CD4-positive, alpha-beta memory T cell (primary cell): ENCODE data around the gene MOV10. TPM values are rescaled to one million over a fixed set of nuclear protein-coding genes. Genes with fewer than 3 reads are reported as not detected.
A peak's percentile ranks its signal among the peaks of the same experiment; 100 is the strongest.

Experiments
- CTCF ChIA-PET: fragments of 350-600 bp; sonication (Branson Sonifier 250); formaldehyde crosslinking; loops from one replicate; lab custom pipeline; 2021; ENCODE audit warnings: inconsistent platforms; ENCODE audit not compliant: partially characterized antibody; lab: Charles Lee
- POLR2A ChIA-PET: fragments of 350-600 bp; sonication (Branson Sonifier 250); formaldehyde crosslinking; loops from one replicate; lab custom pipeline; 2021; ENCODE audit not compliant: partially characterized antibody; lab: Charles Lee
- DNase-seq, 5 donors: peaks; one replicate each; pipeline versions ENCODE4 v3.0.0 to v3.0.0-alpha.2; 2020 to 2022; ENCODE audit warnings: mixed read lengths in 1 of 5
- H3K27ac ChIP-seq: one replicate; pipeline ENCODE4 v1.7.0; 2013; ENCODE audit warnings: low read depth, low read length
- H3K27me3 ChIP-seq: 2 replicates; pipeline ENCODE4 v1.7.0; 2013; ENCODE audit warnings: mild to moderate bottlenecking, low read length, moderate library complexity; ENCODE audit not compliant: insufficient read depth
- H3K36me3 ChIP-seq: 2 replicates; pipeline ENCODE4 v1.7.0; 2013; ENCODE audit warnings: mild to moderate bottlenecking, low read length, moderate library complexity; ENCODE audit not compliant: insufficient read depth
- H3K4me1 ChIP-seq: 2 replicates; pipeline ENCODE4 v1.7.0; 2013; ENCODE audit warnings: mild to moderate bottlenecking, low read length, moderate library complexity; ENCODE audit not compliant: insufficient read depth
- H3K4me3 ChIP-seq, 2 donors: one replicate each; pipeline ENCODE4 v1.7.0; 2013; ENCODE audit warnings: low read length in 2 of 2, mild to moderate bottlenecking in 1 of 2
- H3K9me3 ChIP-seq, 2 donors: one replicate each; pipeline ENCODE4 v1.7.0; 2013; ENCODE audit warnings: low read length in 2 of 2, control low read depth in 1 of 2; ENCODE audit not compliant: control insufficient read depth in 1 of 2
- H3K27ac Mint-ChIP-seq, 7 donors: one replicate each; pipeline ENCODE4 v1.8.0; 2020 to 2021; ENCODE audit warnings: mixed read lengths in 7 of 7, mild to moderate bottlenecking in 6 of 7, inconsistent platforms in 3 of 7, moderate library complexity in 3 of 7
- H3K27me3 Mint-ChIP-seq, 2 donors: one replicate each; pipeline ENCODE4 v1.8.0; 2020 to 2021; ENCODE audit warnings: mixed read lengths in 2 of 2
- H3K36me3 Mint-ChIP-seq, 2 donors: one replicate each; pipeline ENCODE4 v1.8.0; 2020 to 2021; ENCODE audit warnings: mixed read lengths in 2 of 2, inconsistent platforms in 1 of 2, mild to moderate bottlenecking in 1 of 2
- H3K4me1 Mint-ChIP-seq, 4 donors: one replicate each; pipeline ENCODE4 v1.8.0; 2020 to 2021; ENCODE audit warnings: mixed read lengths in 4 of 4, mild to moderate bottlenecking in 1 of 4
- H3K4me3 Mint-ChIP-seq, 8 donors: one replicate each; pipeline ENCODE4 v1.8.0; 2020 to 2021; ENCODE audit warnings: mixed read lengths in 8 of 8, mild to moderate bottlenecking in 7 of 8, moderate library complexity in 6 of 8, inconsistent platforms in 3 of 8
- H3K9me3 Mint-ChIP-seq, 8 donors: one replicate each; pipeline ENCODE4 v1.8.0; 2020 to 2021; ENCODE audit warnings: mixed read lengths in 8 of 8, mild to moderate bottlenecking in 5 of 8, inconsistent platforms in 3 of 8, moderate library complexity in 1 of 8
- intact Hi-C: fragments of 100-400 bp; cut with micrococcal nuclease; formaldehyde crosslinking; loops from one replicate; pipeline ENCODE4 v1.15.1; 2023
- polyA plus RNA-seq, 2 donors: library from polyadenylated mRNA; unstranded; fragments of 300-500 nt; fragmentation: Illumina TruSeq; gene quantifications; one replicate each; pipeline ENCODE4 v1.2.3, GENCODE V29; 2021
- total RNA-seq, 2 experiments: library from RNA; stranded (reverse); gene quantifications; one replicate each; pipeline ENCODE4 v1.2.3, GENCODE V29; 2021

MOV10 gene
- total and polyA plus RNA-seq, 4 experiments from 2014 or later = 21.8 to 96.1 (median 67.1) TPM

GRCh38 chr1:112706505-112707220 is 32.2 kb downstream of the MOV10 start, which contains the start of gene RHOC:
Gene RHOC, minus strand, starts transcription at chr1:112707127. Its CDS starts 3,328 bp downstream, at chr1:112703799.
- no peaks in the 10 kb centered on the region for H3K9me3 Mint-ChIP-seq
- H3K27me3 Mint-ChIP-seq = peaks cover 0 to 2% of the 10 kb centered on the region in 2 donors
- DNase-seq = no peak
- peak within 1 kb of the TSS in 1 of 2 donors; percentile 45 for H3K4me3 ChIP-seq
- H3K9me3 ChIP-seq = no peaks in the 10 kb centered on the region
- CTCF ChIA-PET = interaction anchor here (0.8 to 5.8 kb wide), 3 partner anchors 12 to 205 kb away, joined by 4 to 73 read pairs (median 66); partner anchors contain the start of gene PPM1J
- H3K27ac ChIP-seq = peak within 1 kb of the TSS; percentile 49
- H3K36me3 Mint-ChIP-seq = peaks cover 0 to 4% of the 10 kb centered on the region in 2 donors
- peaks cover 36% of the 10 kb centered on the region for H3K4me1 ChIP-seq
- H3K4me1 Mint-ChIP-seq = peaks cover 28 to 57% (median 39%) of the 10 kb centered on the region in 4 donors
- peak within 1 kb of the TSS; percentile 85 to 94 (median 88) for H3K4me3 Mint-ChIP-seq
- intact Hi-C loops = loop anchor here (1.0 to 2.0 kb wide), 3 partner anchors 88 to 316 kb away; partner anchors contain the start of genes CAPZA1 and ST7L
- no peaks in the 10 kb centered on the region for H3K36me3 ChIP-seq
- POLR2A ChIA-PET = interaction anchor here (2.1 to 2.4 kb wide), 2 partner anchors 88 to 316 kb away, joined by 8 to 10 read pairs; partner anchors contain the start of genes CAPZA1 and ST7L
- H3K27ac Mint-ChIP-seq = peak within 1 kb of the TSS; percentile 73 to 93 (median 85)
- no peaks in the 10 kb centered on the region for H3K27me3 ChIP-seq

GRCh38 chr1:112707221-112708001 is 33.0 kb downstream of the MOV10 start:
- no peak overlapping the region for H3K27ac ChIP-seq
- ChIA-PET CTCF (interaction anchor here (0.7 to 5.8 kb wide), 21 partner anchors 8 to 365 kb away, joined by 3 to 73 read pairs (median 5); partner anchors contain the start of genes LRIG2, MOV10, PPM1J and ST7L), POLR2A (interaction anchor here (1.0 to 2.4 kb wide), 5 partner anchors 32 to 316 kb away, joined by 3 to 10 read pairs (median 7); partner anchors contain the start of genes CAPZA1, MOV10 and ST7L)
- H3K9me3 Mint-ChIP-seq = no peaks in the 10 kb centered on the region
- no peaks in the 10 kb centered on the region for H3K36me3 ChIP-seq
- no peaks in the 10 kb centered on the region for H3K9me3 ChIP-seq
- peaks cover 22 to 50% (median 33%) of the 10 kb centered on the region in 4 donors for H3K4me1 Mint-ChIP-seq
- peak overlapping the region in 1 of 2 donors; percentile 45 for H3K4me3 ChIP-seq
- peaks cover 33% of the 10 kb centered on the region for H3K4me1 ChIP-seq
- H3K27ac Mint-ChIP-seq = peak overlapping the region in 6 of 7 donors; percentile 31 to 85 (median 74)
- intact Hi-C loops = loop anchor here (1.0 to 2.0 kb wide), 3 partner anchors 89 to 317 kb away; partner anchors contain the start of genes CAPZA1 and ST7L
- DNase-seq = peak; percentile 41 to 59 (median 49)
- no peaks in the 10 kb centered on the region for H3K27me3 ChIP-seq
- H3K27me3 Mint-ChIP-seq = peaks cover 0 to 2% of the 10 kb centered on the region in 2 donors
- peak overlapping the region; percentile 83 to 94 (median 87) for H3K4me3 Mint-ChIP-seq
- no peaks in the 10 kb centered on the region for H3K36me3 Mint-ChIP-seq

- ChIA-PET POLR2A (interaction anchor here (1.0 to 2.4 kb wide), 5 partner anchors 33 to 317 kb away, joined by 3 to 10 read pairs (median 7); partner anchors contain the start of genes CAPZA1, MOV10 and ST7L), CTCF (interaction anchor here (0.7 to 5.8 kb wide), 22 partner anchors 9 to 365 kb away, joined by 3 to 73 read pairs (median 4); partner anchors contain the start of genes LRIG2, MOV10, PPM1J and ST7L)
- Histone ChIP-seq H3K9me3 (no peaks in the 10 kb centered on the region), H3K4me3 (no peak overlapping the region), H3K4me1 (peaks cover 33% of the 10 kb centered on the region), H3K36me3 (no peaks in the 10 kb centered on the region), H3K27me3 (no peaks in the 10 kb centered on the region), H3K27ac (no peak overlapping the region)
- H3K9me3 Mint-ChIP-seq = no peaks in the 10 kb centered on the region
- H3K4me3 Mint-ChIP-seq = peak overlapping the region; percentile 72 to 94 (median 86)
- peaks cover 0 to 2% of the 10 kb centered on the region in 2 donors for H3K27me3 Mint-ChIP-seq
- peaks cover 23 to 44% (median 30%) of the 10 kb centered on the region in 4 donors for H3K4me1 Mint-ChIP-seq
- peak overlapping the region in 5 of 7 donors; percentile 6 to 74 (median 67) for H3K27ac Mint-ChIP-seq
- H3K36me3 Mint-ChIP-seq = no peaks in the 10 kb centered on the region
- intact Hi-C loops = no loop called here
- DNase-seq = no peak
Measured at GRCh38 chr1:112708002-112708448, 33.6 kb downstream of the MOV10 start.

- Mint-ChIP-seq H3K27me3 (peaks cover 0 to 2% of the 10 kb centered on the region in 2 donors), H3K36me3 (no peaks in the 10 kb centered on the region), H3K27ac (peak overlapping the region in 1 of 7 donors; percentile 68), H3K4me3 (peak overlapping the region in 2 of 8 donors; percentile 83 to 84), H3K9me3 (no peaks in the 10 kb centered on the region), H3K4me1 (peaks cover 23 to 41% (median 28%) of the 10 kb centered on the region in 4 donors)
- ChIA-PET CTCF (interaction anchor here (0.7 to 5.8 kb wide), 21 partner anchors 9 to 364 kb away, joined by 3 to 73 read pairs (median 5); partner anchors contain the start of genes LRIG2, MOV10, PPM1J and ST7L), POLR2A (interaction anchor here (1.0 to 2.4 kb wide), 4 partner anchors 33 to 317 kb away, joined by 3 to 10 read pairs (median 6); partner anchors contain the start of gene MOV10)
- intact Hi-C loops = no loop called here
- no peak for DNase-seq
- no peaks in the 10 kb centered on the region for H3K9me3 ChIP-seq
- no peak overlapping the region for H3K4me3 ChIP-seq
- H3K4me1 ChIP-seq = peaks cover 33% of the 10 kb centered on the region
- no peaks in the 10 kb centered on the region for H3K27me3 ChIP-seq
- no peak overlapping the region for H3K27ac ChIP-seq
- H3K36me3 ChIP-seq = no peaks in the 10 kb centered on the region
Measured at GRCh38 chr1:112708489-112708888, 34.0 kb downstream of the MOV10 start.

GRCh38 chr1:112710159-112710558 is 35.7 kb downstream of the MOV10 start:
- H3K27me3 ChIP-seq = peaks cover 3% of the 10 kb centered on the region
- Mint-ChIP-seq H3K9me3 (no peaks in the 10 kb centered on the region), H3K4me1 (peaks cover 15 to 30% (median 20%) of the 10 kb centered on the region in 4 donors), H3K27me3 (peaks cover 0 to 2% of the 10 kb centered on the region in 2 donors), H3K4me3 (no peak overlapping the region), H3K36me3 (no peaks in the 10 kb centered on the region), H3K27ac (no peak overlapping the region)
- no peak overlapping the region for H3K4me3 ChIP-seq
- ChIA-PET CTCF (interaction anchor here (1.5 to 5.8 kb wide), 5 partner anchors 8 to 320 kb away, joined by 4 to 73 read pairs (median 56); partner anchors contain the start of gene PPM1J), POLR2A (no interaction called here)
- DNase-seq = no peak
- H3K27ac ChIP-seq = no peak overlapping the region
- peaks cover 33% of the 10 kb centered on the region for H3K4me1 ChIP-seq
- H3K9me3 ChIP-seq = no peaks in the 10 kb centered on the region
- intact Hi-C loops = no loop called here
- no peaks in the 10 kb centered on the region for H3K36me3 ChIP-seq

- no peaks in the 10 kb centered on the region for H3K36me3 ChIP-seq
- peaks cover 31% of the 10 kb centered on the region for H3K4me1 ChIP-seq
- Mint-ChIP-seq H3K27me3 (peaks cover 0 to 2% of the 10 kb centered on the region in 2 donors), H3K9me3 (no peaks in the 10 kb centered on the region), H3K36me3 (no peaks in the 10 kb centered on the region), H3K4me1 (peaks cover 11 to 29% (median 18%) of the 10 kb centered on the region in 4 donors), H3K27ac (no peak overlapping the region), H3K4me3 (no peak overlapping the region)
- no peak for DNase-seq
- CTCF ChIA-PET = interaction anchor here (1.5 to 5.8 kb wide), 5 partner anchors 8 to 320 kb away, joined by 4 to 73 read pairs (median 56); partner anchors contain the start of gene PPM1J
- peaks cover 3% of the 10 kb centered on the region for H3K27me3 ChIP-seq
- H3K27ac ChIP-seq = no peak overlapping the region
- H3K4me3 ChIP-seq = no peak overlapping the region
- no peaks in the 10 kb centered on the region for H3K9me3 ChIP-seq
- POLR2A ChIA-PET = no interaction called here
- intact Hi-C loops = no loop called here
Measured at GRCh38 chr1:112710586-112710985, 36.1 kb downstream of the MOV10 start.
